Smooth muscle cell (in vitro differentiated cells): Measurements from ENCODE around the gene HSP90B1. TPM values are rescaled to one million over a fixed set of nuclear protein-coding genes. Genes with fewer than 3 reads are reported as not detected.

Experiments used
- DNase-seq: peaks from one replicate; lab custom pipeline; 2025; ENCODE audit not compliant: unreplicated experiment; lab: John Stamatoyannopoulos, UW
- H2AFZ ChIP-seq: fragments of 200-600 bp; sonication (generic); 2 replicates; pipeline ENCODE4 v1.6.0; 2016; ENCODE audit warnings: antibody characterized with exemption, low read depth, mild to moderate bottlenecking
- H3F3A ChIP-seq: fragments of 200-600 bp; sonication (generic); 2 replicates; pipeline ENCODE4 v1.6.0; 2017; ENCODE audit warnings: antibody characterized with exemption, low read depth
- H3K27ac ChIP-seq: fragments of 200-600 bp; sonication (generic); 2 replicates; pipeline ENCODE4 v1.5.1; 2016; ENCODE audit warnings: low read depth, mild to moderate bottlenecking
- H3K27me3 ChIP-seq: fragments of 200-600 bp; sonication (generic); 2 replicates; pipeline ENCODE4 v1.6.1; 2016; ENCODE audit warnings: low read depth, mild to moderate bottlenecking
- H3K36me3 ChIP-seq: fragments of 200-600 bp; sonication (generic); 2 replicates; pipeline ENCODE4 v1.5.1; 2016; ENCODE audit warnings: low read depth
- H3K4me1 ChIP-seq: fragments of 200-600 bp; sonication (generic); 2 replicates; pipeline ENCODE4 v1.5.1; 2016; ENCODE audit warnings: low read depth
- H3K4me2 ChIP-seq: fragments of 200-600 bp; sonication (generic); 2 replicates; pipeline ENCODE4 v1.6.0; 2016; ENCODE audit warnings: mild to moderate bottlenecking
- H3K4me3 ChIP-seq: fragments of 200-600 bp; sonication (generic); 2 replicates; pipeline ENCODE4 v1.5.1; 2016; ENCODE audit warnings: mild to moderate bottlenecking
- H3K79me2 ChIP-seq: fragments of 200-600 bp; sonication (generic); 2 replicates; pipeline ENCODE4 v1.6.0; 2016; ENCODE audit warnings: low read depth, mild to moderate bottlenecking
- H3K9ac ChIP-seq: fragments of 200-600 bp; sonication (generic); 2 replicates; pipeline ENCODE4 v1.6.0; 2016; ENCODE audit warnings: low read depth
- H3K9me3 ChIP-seq: fragments of 200-600 bp; sonication (generic); replicated peaks from 2 replicates; pipeline ENCODE4 v1.5.1; 2016; ENCODE audit warnings: low read depth
- H4K20me1 ChIP-seq: fragments of 200-600 bp; sonication (generic); 2 replicates; pipeline ENCODE4 v1.6.0; 2016; ENCODE audit warnings: low read depth
- WGBS: methylation state at CpG from one replicate; pipeline ENCODE4 v1.1.7; 2016; ENCODE audit warnings: low lambda C conversion rate; 5-methylcytosine and 5-hydroxymethylcytosine counted together
- polyA plus RNA-seq: library from polyadenylated mRNA; unstranded; fragments of >200 nt; fragmentation: Nextera tagmentation; extraction: Ambion mirVana; gene quantifications from 2 replicates; pipeline ENCODE4 v1.2.1, GENCODE V29; 2016
- total RNA-seq: library from RNA; depleted of rRNA; stranded (reverse); fragments of >200 nt; gene quantifications from 2 replicates; pipeline ENCODE4 v1.2.3, GENCODE V29; 2014
- TF ChIP-seq, protein P1 (sequence below): fragments of 200-600 bp; sonication (generic); IDR thresholded peaks from 2 replicates; pipeline ENCODE4 v1.5.1; 2017; ENCODE audit warnings: borderline replicate concordance, mild to moderate bottlenecking, antibody characterized with exemption; ENCODE audit not compliant: insufficient read depth, poor library complexity, severe bottlenecking

The HSP90B1 gene
- total and polyA plus RNA-seq, 2 experiments from 2014 or later, result 908 to 1,047 TPM

DNA sequence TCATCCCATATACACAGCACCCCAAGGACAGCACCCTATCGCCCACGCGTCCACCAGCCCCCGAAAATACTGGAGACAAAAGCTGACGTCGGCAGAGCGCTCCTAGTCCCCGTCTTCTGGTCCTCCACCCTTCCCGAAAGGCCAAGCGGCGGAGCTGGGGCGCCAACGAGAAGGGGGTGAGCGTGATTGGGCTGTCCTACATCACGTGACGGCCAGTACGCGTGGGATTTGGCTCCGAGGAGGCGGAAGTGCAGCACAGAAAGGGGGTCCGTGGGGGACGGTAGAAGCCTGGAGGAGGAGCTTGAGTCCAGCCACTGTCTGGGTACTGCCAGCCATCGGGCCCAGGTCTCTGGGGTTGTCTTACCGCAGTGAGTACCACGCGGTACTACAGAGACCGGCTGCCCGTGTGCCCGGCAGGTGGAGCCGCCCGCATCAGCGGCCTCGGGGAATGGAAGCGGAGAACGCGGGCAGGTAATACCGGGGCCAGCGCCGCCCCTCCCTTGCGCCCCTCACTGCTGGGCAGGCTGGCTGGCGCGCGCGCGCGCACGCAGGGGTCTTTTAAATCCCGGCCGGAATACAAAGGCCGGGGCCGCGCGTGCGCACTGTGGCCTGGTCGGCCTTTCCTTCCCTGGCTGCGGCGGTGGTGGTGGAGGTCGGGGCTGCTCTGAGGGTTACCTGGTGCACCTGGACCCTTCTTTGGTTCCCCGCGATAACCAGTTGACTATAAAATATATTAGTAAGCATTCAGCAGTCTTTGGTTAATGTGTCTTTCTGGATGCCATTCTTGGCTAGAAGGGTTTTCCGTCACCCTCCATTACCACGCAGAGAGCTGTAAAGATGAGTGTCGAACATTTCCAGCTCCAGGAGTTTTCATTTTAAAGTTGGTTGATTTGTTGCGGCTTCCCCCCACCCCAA lies 35.6 kb downstream of the HSP90B1 start, which contains the start of gene TDG:
Gene TDG, plus strand, starts transcription at position 283 of the 915 bp plus-strand sequence. Its CDS starts 166 bp downstream, at position 449.
- peak; percentile 92 for DNase-seq
- peaks cover 34% of the 10 kb centered on the region for H4K20me1 ChIP-seq
- no peaks in the 10 kb centered on the region for H3K27me3 ChIP-seq
- 1% methylated on average over 64 of the region's 64 CpGs for WGBS
- H3K4me1 ChIP-seq, result peaks cover 17% of the 10 kb centered on the region
- peaks cover 14% of the 10 kb centered on the region for H3F3A ChIP-seq
- TF ChIP-seq, protein P1, sequence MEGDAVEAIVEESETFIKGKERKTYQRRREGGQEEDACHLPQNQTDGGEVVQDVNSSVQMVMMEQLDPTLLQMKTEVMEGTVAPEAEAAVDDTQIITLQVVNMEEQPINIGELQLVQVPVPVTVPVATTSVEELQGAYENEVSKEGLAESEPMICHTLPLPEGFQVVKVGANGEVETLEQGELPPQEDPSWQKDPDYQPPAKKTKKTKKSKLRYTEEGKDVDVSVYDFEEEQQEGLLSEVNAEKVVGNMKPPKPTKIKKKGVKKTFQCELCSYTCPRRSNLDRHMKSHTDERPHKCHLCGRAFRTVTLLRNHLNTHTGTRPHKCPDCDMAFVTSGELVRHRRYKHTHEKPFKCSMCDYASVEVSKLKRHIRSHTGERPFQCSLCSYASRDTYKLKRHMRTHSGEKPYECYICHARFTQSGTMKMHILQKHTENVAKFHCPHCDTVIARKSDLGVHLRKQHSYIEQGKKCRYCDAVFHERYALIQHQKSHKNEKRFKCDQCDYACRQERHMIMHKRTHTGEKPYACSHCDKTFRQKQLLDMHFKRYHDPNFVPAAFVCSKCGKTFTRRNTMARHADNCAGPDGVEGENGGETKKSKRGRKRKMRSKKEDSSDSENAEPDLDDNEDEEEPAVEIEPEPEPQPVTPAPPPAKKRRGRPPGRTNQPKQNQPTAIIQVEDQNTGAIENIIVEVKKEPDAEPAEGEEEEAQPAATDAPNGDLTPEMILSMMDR, result no peak
- H2AFZ ChIP-seq, result peak within 1 kb of the TSS; percentile 79
- peaks cover 71% of the 10 kb centered on the region for H3K79me2 ChIP-seq
- H3K9ac ChIP-seq, result peak within 1 kb of the TSS; percentile 89
- H3K27ac ChIP-seq, result peak within 1 kb of the TSS; percentile 90
- peak within 1 kb of the TSS; percentile 88 for H3K4me3 ChIP-seq
- no peaks in the 10 kb centered on the region for H3K9me3 ChIP-seq
- no peaks in the 10 kb centered on the region for H3K36me3 ChIP-seq
- H3K4me2 ChIP-seq, result peak within 1 kb of the TSS; percentile 93

DNA sequence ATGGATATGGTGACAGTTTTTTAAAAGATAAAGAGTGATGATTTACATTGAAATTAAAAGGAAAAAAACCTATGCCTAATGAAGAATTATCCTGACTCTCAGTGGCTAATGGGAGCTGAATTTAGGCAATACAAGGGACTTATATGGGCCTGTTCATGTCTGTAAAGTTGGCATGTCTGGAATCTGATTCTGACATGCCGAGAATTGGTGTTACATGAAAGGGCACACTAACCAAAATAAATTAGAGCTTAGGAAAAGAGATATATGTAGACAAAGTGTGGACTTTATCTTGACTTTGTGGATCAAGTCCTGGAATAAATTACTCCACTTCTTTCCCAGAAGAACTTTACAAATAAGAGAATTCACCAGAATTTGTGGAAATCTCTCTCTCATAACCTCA lies 36.5 kb downstream of the HSP90B1 start:
- H3K4me1 ChIP-seq, result peaks cover 17% of the 10 kb centered on the region
- H3K27ac ChIP-seq, result peak overlapping the region; percentile 90
- peak overlapping the region; percentile 93 for H3K4me2 ChIP-seq
- H3K79me2 ChIP-seq, result peaks cover 80% of the 10 kb centered on the region
- H3K27me3 ChIP-seq, result no peaks in the 10 kb centered on the region
- no peaks in the 10 kb centered on the region for H3K36me3 ChIP-seq
- H3K9ac ChIP-seq, result peak overlapping the region; percentile 89
- TF ChIP-seq, protein P1, result no peak
- H3K9me3 ChIP-seq, result no peaks in the 10 kb centered on the region
- H4K20me1 ChIP-seq, result peaks cover 42% of the 10 kb centered on the region
- peak overlapping the region; percentile 79 for H2AFZ ChIP-seq
- peak overlapping the region; percentile 88 for H3K4me3 ChIP-seq
- no peak for DNase-seq
- peaks cover 14% of the 10 kb centered on the region for H3F3A ChIP-seq
- 12% methylated on average over 1 of the region's 1 CpG for WGBS

DNA sequence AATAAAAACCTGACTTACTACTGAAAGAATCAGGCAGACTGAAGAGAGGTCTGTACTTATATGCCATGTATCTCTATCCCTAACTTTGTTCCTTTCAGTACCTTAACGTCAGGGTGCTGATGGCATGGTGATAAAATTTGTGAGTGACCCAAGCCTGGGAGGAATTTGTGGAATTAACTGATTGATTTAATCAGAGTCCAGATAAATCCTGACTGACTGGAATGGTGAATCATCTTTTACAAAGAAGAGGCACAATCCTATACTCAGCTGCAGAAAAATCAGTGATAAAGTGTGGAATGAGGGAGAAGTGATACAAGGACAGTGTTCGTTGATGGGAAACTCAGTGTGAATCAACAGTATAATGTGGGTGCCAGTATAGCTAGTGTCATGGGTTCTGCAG lies 39.2 kb downstream of the HSP90B1 start:
- TF ChIP-seq, protein P1, result no peak
- 20% methylated on average over 2 of the region's 2 CpGs for WGBS
- H3K27ac ChIP-seq, result peak overlapping the region; percentile 37
- H3K9me3 ChIP-seq, result no peaks in the 10 kb centered on the region
- H3K4me3 ChIP-seq, result no peak overlapping the region
- peaks cover 69% of the 10 kb centered on the region for H4K20me1 ChIP-seq
- peaks cover 10% of the 10 kb centered on the region for H3F3A ChIP-seq
- H3K27me3 ChIP-seq, result no peaks in the 10 kb centered on the region
- H3K36me3 ChIP-seq, result peaks cover 3% of the 10 kb centered on the region
- peaks cover 14% of the 10 kb centered on the region for H3K4me1 ChIP-seq
- H3K79me2 ChIP-seq, result peaks cover 93% of the 10 kb centered on the region
- DNase-seq, result no peak
- H2AFZ ChIP-seq, result no peak overlapping the region
- H3K4me2 ChIP-seq, result peak overlapping the region; percentile 23
- H3K9ac ChIP-seq, result no peak overlapping the region
